HK-2 (cell line): ENCODE data around the gene ANKS6.
"Not testable (repeated sequence)": the region's sequence is repeated elsewhere in the genome, so short reads cannot be mapped to it uniquely, and the experiment has no call there.

Experiments
- DNase-seq: peaks from one replicate; pipeline ENCODE4 v3.0.0-alpha.2; 2018; ENCODE audit not compliant: unreplicated experiment

Gene ANKS6

DNA sequence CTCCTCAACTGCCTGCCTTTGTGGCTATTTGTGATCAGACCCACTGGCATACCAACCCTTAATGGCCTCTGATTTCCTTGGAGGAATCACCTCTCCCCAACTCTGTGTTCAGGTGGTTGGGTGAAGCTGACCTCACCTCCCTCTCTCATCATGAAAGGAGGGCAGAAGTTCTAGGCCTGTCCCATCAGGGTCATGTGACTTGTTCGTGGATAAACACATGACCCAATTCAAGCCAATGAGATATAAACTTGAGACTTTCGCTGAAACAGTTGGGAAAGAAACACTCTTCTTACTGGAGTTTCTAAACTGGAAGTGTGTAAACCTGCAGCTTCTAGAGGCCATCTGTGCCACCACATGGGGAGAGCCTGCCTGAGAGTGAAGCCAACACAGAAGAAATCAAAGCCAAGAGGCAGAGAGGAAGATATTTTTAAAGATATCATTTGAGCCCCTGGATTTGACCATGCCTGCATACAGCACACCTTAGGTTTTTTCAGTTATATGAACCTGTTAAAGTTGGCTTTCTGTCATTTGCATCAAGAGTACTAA lies 93.4 kb downstream of the ANKS6 start:
- no peak for DNase-seq

DNA sequence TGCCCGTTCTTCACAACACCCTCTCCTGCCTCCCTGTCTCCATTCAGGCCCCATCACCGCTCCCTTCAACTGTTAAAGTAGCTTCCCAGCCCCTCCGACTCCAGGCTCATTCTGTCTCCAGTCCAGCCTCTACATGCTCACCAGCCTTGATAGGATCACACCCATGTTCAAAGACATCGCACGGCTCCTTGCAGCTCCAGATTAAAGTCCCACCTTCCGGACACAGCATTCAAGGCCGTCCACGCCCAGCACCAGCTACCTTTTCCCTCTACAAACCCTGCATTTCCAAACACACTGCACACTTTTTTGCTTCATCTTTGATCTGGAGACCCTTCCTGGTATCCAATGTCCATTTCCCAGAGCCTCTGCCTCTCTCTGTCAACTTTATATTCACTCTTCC lies 94.0 kb downstream of the ANKS6 start:
- no peak for DNase-seq

DNA sequence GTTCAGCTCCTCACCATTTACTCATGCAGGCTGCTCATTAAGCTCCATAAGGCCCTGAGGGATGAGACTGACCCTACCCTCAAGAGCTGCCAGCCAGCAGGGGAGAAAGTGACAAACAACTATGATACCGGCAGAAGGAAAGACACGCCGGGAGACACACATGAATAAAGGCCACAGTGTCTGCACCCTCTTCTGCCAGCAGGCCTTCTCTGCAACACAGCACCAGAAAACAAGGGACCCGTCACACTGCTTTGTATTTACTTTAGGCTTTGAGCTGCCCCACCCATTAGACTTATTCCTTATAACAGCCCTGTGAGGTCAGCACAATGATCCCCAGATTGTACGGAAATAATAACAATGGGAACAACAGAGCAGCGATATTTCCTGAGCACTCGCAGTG lies 94.8 kb downstream of the ANKS6 start:
- DNase-seq: no peak

DNA sequence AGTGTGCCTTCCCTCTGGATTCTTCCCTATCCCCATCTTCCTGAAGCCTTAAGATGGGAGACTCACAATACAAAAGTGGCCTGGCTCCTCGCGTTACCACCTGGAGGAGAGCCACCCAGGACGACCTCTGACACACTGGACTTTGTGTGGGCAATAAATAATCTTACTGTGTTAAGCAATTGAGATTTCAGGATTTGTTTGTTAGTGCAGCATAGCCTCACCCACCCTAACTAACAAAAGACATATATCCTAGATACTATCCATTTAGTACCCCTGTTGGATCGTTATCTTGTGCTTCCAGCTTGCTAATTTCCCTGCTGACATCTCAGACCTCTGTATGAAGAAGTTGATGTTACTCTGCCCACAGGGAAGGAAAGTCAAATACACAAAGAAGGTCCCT lies 95.6 kb downstream of the ANKS6 start:
- DNase-seq: no peak

DNA sequence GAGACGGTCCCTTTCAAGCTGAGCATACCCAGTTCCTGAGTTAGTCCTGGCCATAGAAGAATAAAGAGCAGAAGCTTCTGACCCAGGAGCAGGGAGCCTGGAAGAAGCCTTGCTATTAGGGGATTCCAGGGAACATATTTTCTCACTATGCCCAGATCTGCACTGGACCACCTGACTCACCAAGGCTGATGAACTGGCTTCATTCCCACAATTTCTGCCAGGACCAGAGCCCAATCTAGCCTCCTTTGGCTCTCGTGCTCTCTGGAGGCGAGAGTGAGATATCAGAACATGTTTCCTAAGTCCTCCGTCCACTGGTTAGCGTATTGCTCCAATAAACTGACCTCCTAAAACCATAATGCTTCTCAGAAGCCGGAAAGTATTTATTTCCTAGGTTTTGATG lies 97.5 kb downstream of the ANKS6 start:
- DNase-seq: no peak

DNA sequence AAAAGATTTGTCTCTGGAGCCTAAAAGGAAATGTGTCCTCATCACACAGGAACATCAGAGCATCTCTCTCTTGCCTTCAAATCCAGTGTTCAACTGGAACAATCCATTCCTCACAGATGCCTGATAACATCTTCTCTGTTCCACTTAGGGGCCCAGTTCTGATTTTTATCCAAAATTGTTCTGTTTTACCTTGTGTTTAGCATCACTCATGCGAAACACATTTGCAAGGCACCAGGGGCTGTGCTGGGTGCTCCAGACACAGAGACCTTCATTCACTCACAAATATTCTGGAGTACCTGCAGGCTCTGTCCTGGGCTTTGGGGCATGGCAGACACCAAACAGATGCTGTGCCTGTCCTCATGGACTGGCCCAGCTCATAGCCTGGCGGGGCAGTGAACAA lies 101.4 kb downstream of the ANKS6 start:
- DNase-seq: no peak

DNA sequence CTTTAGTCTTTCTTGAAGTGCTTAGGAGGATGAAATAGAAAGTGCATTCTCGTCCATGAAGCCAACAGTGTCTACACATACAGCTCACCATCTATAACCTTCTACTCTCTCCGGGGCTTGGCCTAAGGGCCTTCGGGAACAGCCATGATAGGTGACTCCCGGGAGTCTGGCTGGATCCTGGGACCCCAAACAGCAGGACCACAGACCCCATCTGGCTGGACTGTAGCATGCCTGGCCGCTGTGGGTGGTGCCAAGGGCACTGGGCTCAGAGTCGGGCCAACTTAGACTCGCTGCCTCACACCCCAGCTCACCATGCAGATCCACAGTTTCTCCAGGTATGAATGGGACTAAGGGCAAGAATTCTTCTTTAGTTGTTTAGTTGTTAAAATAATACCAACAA lies 104.0 kb downstream of the ANKS6 start:
- DNase-seq: no peak

DNA sequence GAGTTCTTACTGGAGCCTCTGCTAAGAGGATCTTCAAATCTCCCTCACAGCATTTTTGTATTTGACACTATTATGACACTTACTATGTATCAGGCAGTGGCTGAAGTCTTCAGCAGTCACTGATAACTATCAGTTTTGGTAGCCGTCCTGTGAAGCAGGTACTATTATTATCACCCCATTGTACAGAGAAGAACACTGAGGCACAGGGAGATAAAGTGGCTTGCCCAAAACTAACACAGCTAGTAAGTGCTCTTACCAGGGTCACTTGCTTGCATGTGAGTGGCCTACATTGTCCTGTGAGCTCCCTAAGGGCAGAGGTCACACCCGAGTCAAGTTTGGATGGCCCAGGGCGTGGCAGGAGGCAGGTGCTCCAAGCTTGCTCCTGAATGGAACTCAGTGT lies 104.5 kb downstream of the ANKS6 start:
- no peak for DNase-seq

DNA sequence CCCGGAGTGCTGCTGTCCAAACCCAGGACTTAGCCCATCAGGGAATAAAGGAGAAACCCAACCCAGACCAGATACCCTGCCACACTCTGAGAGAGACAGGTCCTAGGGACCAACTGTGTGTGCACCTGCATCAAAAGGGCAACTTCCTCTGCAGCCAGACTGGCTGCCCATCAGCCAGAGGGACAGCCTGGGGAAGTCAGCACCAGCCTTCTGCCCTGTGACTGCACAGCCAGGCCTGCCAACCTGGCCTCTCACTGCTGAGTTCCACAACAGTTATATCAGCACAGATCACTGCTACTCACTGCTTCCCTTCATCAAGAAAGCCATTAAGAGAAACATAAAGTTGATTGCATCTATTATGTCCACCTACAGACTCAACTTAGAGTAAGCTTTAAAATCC lies 105.7 kb downstream of the ANKS6 start:
- no peak for DNase-seq

DNA sequence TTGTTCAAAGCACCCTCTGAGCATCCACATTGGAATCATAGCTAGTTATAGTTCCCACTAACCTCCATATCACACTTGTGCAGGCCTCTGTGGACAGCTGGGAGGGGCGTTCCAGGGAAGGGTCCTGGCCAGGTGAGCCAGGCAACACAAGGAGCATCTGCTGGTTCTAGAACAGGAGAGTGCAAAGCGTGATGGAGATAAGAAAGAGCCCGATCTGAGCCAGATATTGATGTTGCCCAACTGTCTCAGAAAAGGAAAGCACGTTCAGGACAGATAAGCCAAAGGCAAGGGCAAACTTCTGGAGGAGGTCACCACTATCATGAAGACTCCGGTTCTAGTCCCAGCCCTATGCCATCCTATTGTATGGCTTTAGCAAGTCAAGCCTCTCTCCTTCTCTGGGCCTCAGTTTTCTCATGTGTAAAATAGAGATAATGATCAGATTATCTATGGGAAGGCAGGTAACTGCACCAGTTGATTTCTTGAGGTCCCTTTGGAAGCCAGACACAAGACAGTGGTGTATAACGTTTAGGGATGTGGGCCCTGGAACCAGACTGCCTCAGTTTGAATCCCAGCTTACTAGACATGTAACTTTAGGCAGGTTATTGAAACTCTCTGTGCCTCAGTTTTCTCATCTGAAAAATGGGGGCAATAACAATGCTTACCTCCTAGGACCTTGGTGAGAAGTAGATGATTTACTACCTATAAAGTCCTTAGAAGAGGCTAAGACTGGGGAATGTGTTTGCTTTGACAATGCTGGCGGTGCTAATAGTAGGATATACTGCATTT lies 107.5 kb downstream of the ANKS6 start:
- no peak for DNase-seq

DNA sequence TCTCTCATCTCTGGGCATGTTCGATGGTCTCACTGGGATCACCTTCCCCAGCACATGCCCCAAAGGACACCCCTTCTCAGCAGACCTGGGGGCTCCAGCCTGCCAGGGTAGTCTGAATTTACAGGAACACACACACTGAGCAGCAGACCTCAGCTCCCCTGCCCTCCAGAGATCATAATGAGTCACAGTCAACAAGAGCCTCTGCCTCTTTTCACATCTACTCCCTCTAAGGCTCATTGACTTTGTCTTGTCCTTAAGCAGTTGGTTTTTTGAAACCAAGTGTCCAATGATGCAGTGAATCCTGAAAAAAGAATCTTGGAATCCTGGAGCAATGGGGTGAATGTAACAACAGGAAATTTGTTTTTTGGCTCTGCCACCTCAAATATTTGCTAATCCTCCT lies 108.4 kb downstream of the ANKS6 start:
- no peak for DNase-seq

DNA sequence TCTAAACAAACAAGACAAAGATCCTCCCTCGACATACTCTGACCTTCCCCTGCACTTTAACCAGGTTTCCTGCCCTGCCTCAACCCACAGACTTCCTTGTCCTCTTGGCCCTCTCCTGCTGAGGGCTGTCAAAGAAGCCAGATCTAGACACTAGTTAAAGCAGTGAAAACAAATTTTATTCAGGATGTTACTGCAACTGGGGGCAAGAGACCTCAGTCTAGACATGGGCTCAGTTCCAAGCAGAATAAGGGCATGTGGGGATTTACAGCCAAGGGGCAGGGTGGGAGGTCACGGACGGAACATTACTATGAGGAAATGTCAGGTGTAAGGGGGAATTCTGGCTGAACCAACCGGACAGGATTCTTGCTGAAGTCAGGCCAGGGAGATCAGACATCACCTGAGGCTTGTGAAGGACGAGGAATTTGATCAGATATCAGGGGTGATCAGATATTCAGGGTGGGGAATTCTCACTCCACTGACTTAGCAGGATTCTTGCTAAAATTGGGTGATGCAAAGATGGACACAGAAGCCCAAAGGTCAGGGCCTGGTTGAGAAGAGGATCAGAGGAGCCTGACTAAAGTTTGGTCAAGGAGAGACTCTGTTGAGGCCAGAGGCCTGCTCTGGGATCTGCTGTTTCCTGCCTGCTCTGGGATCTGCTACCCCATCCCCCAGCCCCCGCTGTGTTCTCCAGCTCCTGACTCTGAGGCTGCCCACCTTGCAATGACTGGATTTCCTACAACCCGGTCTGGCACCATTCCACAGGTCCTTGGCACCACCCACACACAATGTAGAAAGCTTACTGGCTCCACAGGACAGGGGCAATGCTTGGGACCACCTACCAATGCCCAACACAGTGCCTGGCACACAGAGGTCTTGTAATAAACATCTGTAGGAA lies 109.1 kb downstream of the ANKS6 start:
- DNase-seq: no peak

DNA sequence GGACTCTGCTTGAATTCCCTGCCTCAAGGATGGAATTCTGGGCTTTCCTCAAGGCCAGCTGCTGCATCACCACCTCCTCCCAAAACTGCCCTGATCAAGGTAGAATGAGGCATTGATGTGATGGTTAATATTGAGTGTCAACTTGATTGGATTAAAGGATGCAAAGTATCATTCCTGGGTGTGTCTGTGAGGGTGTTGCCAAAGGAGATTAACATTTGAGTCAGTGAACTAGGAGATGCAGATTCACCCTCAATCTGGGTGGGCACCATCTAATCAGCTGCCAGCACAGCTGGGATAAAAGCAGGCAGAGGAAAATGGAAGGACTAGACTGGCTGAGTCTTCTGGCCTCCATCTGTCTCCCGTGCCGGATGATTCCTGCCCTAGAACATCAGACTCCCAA lies 111.5 kb downstream of the ANKS6 start:
- not testable (repeated sequence) for DNase-seq
